ENCODE data around the gene SRCIN1.

DNA sequence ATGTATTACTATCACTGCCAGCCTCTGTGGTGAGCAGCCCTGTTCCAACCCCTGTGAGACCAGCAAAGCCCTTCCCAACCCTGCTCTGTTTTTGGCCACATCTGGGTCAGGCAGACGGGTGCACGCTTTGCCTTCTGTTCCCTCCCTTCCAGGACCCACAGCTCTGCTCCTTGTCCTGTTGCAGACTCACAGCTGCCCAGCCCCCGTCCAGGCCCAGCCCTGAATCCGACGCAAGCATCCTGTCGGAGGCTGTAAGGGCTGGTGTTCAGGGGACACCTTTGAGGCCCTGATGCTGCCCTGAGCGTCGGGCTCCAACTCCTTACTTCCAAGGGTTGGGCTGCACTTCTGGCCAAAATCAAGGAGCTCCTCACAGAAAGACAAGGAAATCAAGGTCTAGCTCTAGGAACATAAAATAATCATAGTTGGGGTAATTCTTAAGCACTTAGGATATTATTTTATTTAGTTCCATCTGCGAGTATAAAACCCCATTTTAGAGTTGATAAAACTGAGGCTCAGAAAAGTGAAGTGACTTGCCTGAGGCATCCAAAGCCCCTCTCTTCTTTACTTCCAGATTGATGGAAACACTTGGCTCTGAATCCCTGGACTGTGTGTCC is 14.3 kb upstream of the SRCIN1 start:
- TF ChIP-seq, protein P1, sequence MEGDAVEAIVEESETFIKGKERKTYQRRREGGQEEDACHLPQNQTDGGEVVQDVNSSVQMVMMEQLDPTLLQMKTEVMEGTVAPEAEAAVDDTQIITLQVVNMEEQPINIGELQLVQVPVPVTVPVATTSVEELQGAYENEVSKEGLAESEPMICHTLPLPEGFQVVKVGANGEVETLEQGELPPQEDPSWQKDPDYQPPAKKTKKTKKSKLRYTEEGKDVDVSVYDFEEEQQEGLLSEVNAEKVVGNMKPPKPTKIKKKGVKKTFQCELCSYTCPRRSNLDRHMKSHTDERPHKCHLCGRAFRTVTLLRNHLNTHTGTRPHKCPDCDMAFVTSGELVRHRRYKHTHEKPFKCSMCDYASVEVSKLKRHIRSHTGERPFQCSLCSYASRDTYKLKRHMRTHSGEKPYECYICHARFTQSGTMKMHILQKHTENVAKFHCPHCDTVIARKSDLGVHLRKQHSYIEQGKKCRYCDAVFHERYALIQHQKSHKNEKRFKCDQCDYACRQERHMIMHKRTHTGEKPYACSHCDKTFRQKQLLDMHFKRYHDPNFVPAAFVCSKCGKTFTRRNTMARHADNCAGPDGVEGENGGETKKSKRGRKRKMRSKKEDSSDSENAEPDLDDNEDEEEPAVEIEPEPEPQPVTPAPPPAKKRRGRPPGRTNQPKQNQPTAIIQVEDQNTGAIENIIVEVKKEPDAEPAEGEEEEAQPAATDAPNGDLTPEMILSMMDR (IDR thresholded peaks at IDR 0.05), result no peak
- TF ChIP-seq POLR2AphosphoS5 (IDR thresholded peaks at IDR 0.05) (no peak), EP300 (IDR thresholded peaks at IDR 0.05; ENCODE audit: low read depth) (no peak), POLR2A (IDR thresholded peaks at IDR 0.05) (no peak)
